PC-3 (cell line): Measurements from ENCODE around the gene XIST. TPM values are rescaled to one million over a fixed set of nuclear protein-coding genes. Genes with fewer than 3 reads are reported as not detected.

Experiments used
- ATAC-seq: fragments of 200-7000 bp; cut with Tn5 transposase; 2 replicates; pipeline ENCODE4 v1.9.1; 2020; ENCODE audit warnings: mild to moderate bottlenecking, moderate library complexity
- BruUV-seq: library from RNA; stranded (reverse); fragments of 400-500 nt; replicated peaks from 2 replicates; lab custom pipeline; 2021; lab: Mats Ljungman, UMichigan
- CTCF ChIA-PET: fragments of 300-600 bp; sonication (Branson Sonifier 250); formaldehyde crosslinking; loops from one replicate; lab custom pipeline; 2022; ENCODE audit warnings: antibody characterized with exemption; lab: Charles Lee
- POLR2A ChIA-PET: fragments of 300-600 bp; sonication (Branson Sonifier 250); formaldehyde crosslinking; loops from one replicate; lab custom pipeline; 2022; ENCODE audit warnings: antibody characterized with exemption; ENCODE audit not compliant: unreplicated experiment; lab: Charles Lee
- DNase-seq: peaks from one replicate; pipeline ENCODE4 v3.0.0-alpha.2; 2015
- H2AFZ ChIP-seq: fragments of 300-600 bp; sonication (generic); 2 replicates; pipeline ENCODE4 v1.6.0; 2016; ENCODE audit warnings: antibody characterized with exemption, low read length
- H3F3A ChIP-seq: fragments of 300-600 bp; sonication (generic); one replicate; pipeline ENCODE4 v1.6.0; 2017; ENCODE audit warnings: antibody characterized with exemption, low read length, control low read depth, mild to moderate bottlenecking; ENCODE audit not compliant: unreplicated experiment
- H3K27ac ChIP-seq: fragments of 300-600 bp; sonication (generic); 2 replicates; pipeline ENCODE4 v1.5.1; 2016; ENCODE audit warnings: mild to moderate bottlenecking, low read length
- H3K27me3 ChIP-seq: fragments of 300-600 bp; sonication (generic); 2 replicates; pipeline ENCODE4 v1.6.1; 2016; ENCODE audit warnings: low read length, mixed read lengths
- H3K36me3 ChIP-seq: fragments of 300-600 bp; sonication (generic); 2 replicates; pipeline ENCODE4 v1.6.1; 2016; ENCODE audit warnings: low read depth, mixed run types, low read length, mixed read lengths
- H3K4me1 ChIP-seq: fragments of 300-600 bp; sonication (generic); 2 replicates; pipeline ENCODE4 v1.5.1; 2016; ENCODE audit warnings: low read length; ENCODE audit not compliant: insufficient read depth
- H3K4me2 ChIP-seq: fragments of 300-600 bp; sonication (generic); 2 replicates; pipeline ENCODE4 v1.6.0; 2016; ENCODE audit warnings: low read length
- H3K4me3 ChIP-seq: fragments of 300-600 bp; sonication (generic); 2 replicates; pipeline ENCODE4 v1.5.1; 2016; ENCODE audit warnings: mild to moderate bottlenecking, low read length, mixed read lengths
- H3K79me2 ChIP-seq: fragments of 300-600 bp; sonication (generic); 2 replicates; pipeline ENCODE4 v1.6.1; 2017; ENCODE audit warnings: low read length, mixed read lengths
- H3K9ac ChIP-seq: fragments of 300-600 bp; sonication (generic); 2 replicates; pipeline ENCODE4 v1.6.0; 2016; ENCODE audit warnings: mild to moderate bottlenecking, low read length
- H3K9me2 ChIP-seq: fragments of 300-600 bp; sonication (generic); replicated peaks from 2 replicates; pipeline ENCODE4 v1.6.1; 2016; ENCODE audit warnings: mixed run types, low read length, mixed read lengths
- H3K9me3 ChIP-seq: fragments of 300-600 bp; sonication (generic); 2 replicates; pipeline ENCODE4 v1.6.1; 2016; ENCODE audit warnings: low read length, mixed read lengths
- H4K20me1 ChIP-seq: fragments of 300-600 bp; sonication (generic); 2 replicates; pipeline ENCODE4 v1.6.1; 2016; ENCODE audit warnings: low read length, mixed read lengths
- CTCF ChIP-seq: fragments of 300-600 bp; sonication (generic); conservative IDR thresholded peaks from 2 replicates; pipeline ENCODE4 v1.5.1; 2017; ENCODE audit warnings: antibody characterized with exemption, low read depth, mild to moderate bottlenecking, low read length
- EZH2 ChIP-seq: fragments of 300-600 bp; sonication (generic); IDR thresholded peaks from one replicate; pipeline ENCODE4 v1.6.1; 2017; ENCODE audit warnings: antibody characterized with exemption, mild to moderate bottlenecking, low read length; ENCODE audit not compliant: unreplicated experiment
- EZH2phosphoT487 ChIP-seq: fragments of 300-600 bp; sonication (generic); IDR thresholded peaks from 2 replicates; pipeline ENCODE4 v1.6.1; 2018; ENCODE audit warnings: mild to moderate bottlenecking, antibody characterized with exemption, low read length, borderline replicate concordance
- intact Hi-C: fragments of 100-400 bp; cut with micrococcal nuclease; formaldehyde crosslinking; loops from 2 replicates; pipeline ENCODE4 v1.9.0; 2023
- total RNA-seq: library from RNA; depleted of rRNA; stranded (reverse); fragments of >200 nt; gene quantifications from 2 replicates; pipeline ENCODE4 v1.2.3, GENCODE V29; 2014

Gene XIST
- total RNA-seq, 1 experiment from 2014 or later = not detected

GRCh38 chrX:73828080-73828720, 24.3 kb downstream of the XIST start:
- peak; percentile 30 for DNase-seq
- Histone ChIP-seq H3K4me1 (peaks cover 13% of the 10 kb centered on the region), H4K20me1 (no peaks in the 10 kb centered on the region), H3K27ac (peak overlapping the region; percentile 60), H3K9ac (no peak overlapping the region), H2AFZ (no peak overlapping the region), H3K4me2 (peak overlapping the region; percentile 12; the same call in 1 of the 2 replicates), H3K36me3 (no peaks in the 10 kb centered on the region), H3F3A (no peaks in the 10 kb centered on the region), H3K27me3 (0 out of 2 replicates have a peak, but pooled peaks cover 2% of the 10 kb centered on the region), H3K9me2 (no peaks in the 10 kb centered on the region), H3K4me3 (no peak overlapping the region), H3K79me2 (no peaks in the 10 kb centered on the region), H3K9me3 (no peaks in the 10 kb centered on the region)
- peak; percentile 24; the same call in 1 of the 2 replicates for ATAC-seq
- no TSS peak for BruUV-seq
- intact Hi-C loops = no loop called here
- ChIA-PET POLR2A (no interaction called here), CTCF (no interaction called here)
- TF ChIP-seq EZH2 (no peak), CTCF (no peak), EZH2phosphoT487 (no peak)

- intact Hi-C loops = no loop called here
- Histone ChIP-seq H3K27me3 (no peaks in the 10 kb centered on the region), H3K4me3 (no peak overlapping the region), H3K27ac (no peak overlapping the region), H3K9ac (no peak overlapping the region), H3K4me2 (no peak overlapping the region), H3K4me1 (peaks cover 13% of the 10 kb centered on the region), H3K9me2 (no peaks in the 10 kb centered on the region), H3K9me3 (no peaks in the 10 kb centered on the region), H3K79me2 (no peaks in the 10 kb centered on the region), H4K20me1 (no peaks in the 10 kb centered on the region), H2AFZ (no peak overlapping the region), H3F3A (no peaks in the 10 kb centered on the region), H3K36me3 (no peaks in the 10 kb centered on the region)
- POLR2A ChIA-PET = no interaction called here
- no peak for DNase-seq
- ATAC-seq = no peak
- TF ChIP-seq CTCF (no peak), EZH2 (no peak), EZH2phosphoT487 (no peak)
- BruUV-seq = no TSS peak
- CTCF ChIA-PET = no interaction called here
Observed at GRCh38 chrX:73827406-73827805, 25.1 kb downstream of the XIST start.

GRCh38 chrX:73826996-73827395, 25.5 kb downstream of the XIST start:
- Histone ChIP-seq H4K20me1 (no peaks in the 10 kb centered on the region), H3K4me1 (peaks cover 13% of the 10 kb centered on the region), H3K36me3 (no peaks in the 10 kb centered on the region), H3K4me2 (no peak overlapping the region), H3K9ac (no peak overlapping the region), H3K4me3 (no peak overlapping the region), H2AFZ (no peak overlapping the region), H3K9me3 (no peaks in the 10 kb centered on the region), H3K27me3 (no peaks in the 10 kb centered on the region), H3K79me2 (no peaks in the 10 kb centered on the region), H3F3A (no peaks in the 10 kb centered on the region), H3K27ac (no peak overlapping the region), H3K9me2 (no peaks in the 10 kb centered on the region)
- CTCF ChIA-PET = no interaction called here
- TF ChIP-seq EZH2phosphoT487 = no peak
- no peak for TF ChIP-seq EZH2
- no peak for TF ChIP-seq CTCF
- DNase-seq (no peak), ATAC-seq (no peak)
- no TSS peak for BruUV-seq
- POLR2A ChIA-PET = no interaction called here
- intact Hi-C loops = no loop called here
